Effector CD4-positive, alpha-beta T cell (primary cell): Measurements from ENCODE around the gene PGS1.

Experiments used
- DNase-seq: peaks from one replicate; pipeline ENCODE4 v3.0.0-alpha.2; 2020

The PGS1 gene

GRCh38 chr17:78428836-78429617, 50.6 kb downstream of the PGS1 start:
- no peak for DNase-seq

GRCh38 chr17:78429618-78429995, 51.2 kb downstream of the PGS1 start:
- no peak for DNase-seq

GRCh38 chr17:78430892-78431691, 52.6 kb downstream of the PGS1 start:
- DNase-seq: no peak

GRCh38 chr17:78431692-78431958, 53.2 kb downstream of the PGS1 start:
- no peak for DNase-seq

GRCh38 chr17:78432226-78433012, 54.0 kb downstream of the PGS1 start:
- DNase-seq: no peak

GRCh38 chr17:78433013-78433727, 54.7 kb downstream of the PGS1 start:
- DNase-seq: no peak

- no peak for DNase-seq
These were observed 55.4 kb downstream of the PGS1 start for GRCh38 chr17:78433780-78434335.

- DNase-seq: no peak
These were observed 56.2 kb downstream of the PGS1 start for GRCh38 chr17:78434455-78435329.

GRCh38 chr17:78435330-78436005, 57.0 kb downstream of the PGS1 start:
- DNase-seq: no peak

- DNase-seq: no peak
These were observed 59.2 kb downstream of the PGS1 start for GRCh38 chr17:78437508-78438169.

GRCh38 chr17:78438271-78438691, 59.8 kb downstream of the PGS1 start:
- no peak for DNase-seq

- DNase-seq: no peak
These were observed 60.4 kb downstream of the PGS1 start for GRCh38 chr17:78438694-78439325.

- no peak for DNase-seq
These were observed 63.0 kb downstream of the PGS1 start for GRCh38 chr17:78441271-78441971.

- DNase-seq: no peak
These were observed 64.3 kb downstream of the PGS1 start for GRCh38 chr17:78442648-78443218.

GRCh38 chr17:78444392-78444791, 65.9 kb downstream of the PGS1 start:
- no peak for DNase-seq

GRCh38 chr17:78446833-78447232, 68.4 kb downstream of the PGS1 start:
- DNase-seq: no peak

GRCh38 chr17:78448356-78448993, 70.0 kb downstream of the PGS1 start:
- no peak for DNase-seq

GRCh38 chr17:78449983-78450595, 71.6 kb downstream of the PGS1 start:
- DNase-seq: no peak
